Breast epithelium (tissue), 3 donors: Measurements from ENCODE around the gene TRA2B.

Source experiments
- POLR2A ChIP-seq: fragments of 450-650 bp; IDR thresholded peaks from one replicate; pipeline ENCODE4 v1.6.1; 2016; ENCODE audit warnings: antibody characterized with exemption, mild to moderate bottlenecking, moderate library complexity
- POLR2AphosphoS5 ChIP-seq, 3 donors: sonication (generic); formaldehyde crosslinking; IDR thresholded peaks; one replicate each; pipeline ENCODE4 v1.6.1; 2017; ENCODE audit warnings: antibody characterized with exemption in 3 of 3
- TF ChIP-seq, protein P1 (sequence below), 3 donors: fragments of 450-650 bp; IDR thresholded peaks; one replicate each; pipeline ENCODE4 v1.5.1; 2016 to 2017; ENCODE audit warnings: antibody characterized with exemption in 3 of 3, mild to moderate bottlenecking in 3 of 3, moderate library complexity in 3 of 3

GRCh38 chr3:185934767-185935464 is 2.9 kb downstream of the TRA2B start:
- TF ChIP-seq, protein P1, sequence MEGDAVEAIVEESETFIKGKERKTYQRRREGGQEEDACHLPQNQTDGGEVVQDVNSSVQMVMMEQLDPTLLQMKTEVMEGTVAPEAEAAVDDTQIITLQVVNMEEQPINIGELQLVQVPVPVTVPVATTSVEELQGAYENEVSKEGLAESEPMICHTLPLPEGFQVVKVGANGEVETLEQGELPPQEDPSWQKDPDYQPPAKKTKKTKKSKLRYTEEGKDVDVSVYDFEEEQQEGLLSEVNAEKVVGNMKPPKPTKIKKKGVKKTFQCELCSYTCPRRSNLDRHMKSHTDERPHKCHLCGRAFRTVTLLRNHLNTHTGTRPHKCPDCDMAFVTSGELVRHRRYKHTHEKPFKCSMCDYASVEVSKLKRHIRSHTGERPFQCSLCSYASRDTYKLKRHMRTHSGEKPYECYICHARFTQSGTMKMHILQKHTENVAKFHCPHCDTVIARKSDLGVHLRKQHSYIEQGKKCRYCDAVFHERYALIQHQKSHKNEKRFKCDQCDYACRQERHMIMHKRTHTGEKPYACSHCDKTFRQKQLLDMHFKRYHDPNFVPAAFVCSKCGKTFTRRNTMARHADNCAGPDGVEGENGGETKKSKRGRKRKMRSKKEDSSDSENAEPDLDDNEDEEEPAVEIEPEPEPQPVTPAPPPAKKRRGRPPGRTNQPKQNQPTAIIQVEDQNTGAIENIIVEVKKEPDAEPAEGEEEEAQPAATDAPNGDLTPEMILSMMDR (IDR thresholded peaks at IDR 0.05) = no peak
- TF ChIP-seq POLR2AphosphoS5 (IDR thresholded peaks at IDR 0.05) (no peak), POLR2A (no peak)
